Erythroblast (primary cell): ENCODE measurements around the gene SBF1.

ENCODE experiments used
- GATA1 ChIP-seq: IDR thresholded peaks from 2 replicates; pipeline ENCODE4 v1.6.1; 2011; ENCODE audit warnings: low read depth, mild to moderate bottlenecking, control low read depth, low read length, moderate library complexity
- POLR2A ChIP-seq: IDR thresholded peaks from 2 replicates; pipeline ENCODE4 v1.6.1; 2011; ENCODE audit warnings: mild to moderate bottlenecking, low read length

DNA sequence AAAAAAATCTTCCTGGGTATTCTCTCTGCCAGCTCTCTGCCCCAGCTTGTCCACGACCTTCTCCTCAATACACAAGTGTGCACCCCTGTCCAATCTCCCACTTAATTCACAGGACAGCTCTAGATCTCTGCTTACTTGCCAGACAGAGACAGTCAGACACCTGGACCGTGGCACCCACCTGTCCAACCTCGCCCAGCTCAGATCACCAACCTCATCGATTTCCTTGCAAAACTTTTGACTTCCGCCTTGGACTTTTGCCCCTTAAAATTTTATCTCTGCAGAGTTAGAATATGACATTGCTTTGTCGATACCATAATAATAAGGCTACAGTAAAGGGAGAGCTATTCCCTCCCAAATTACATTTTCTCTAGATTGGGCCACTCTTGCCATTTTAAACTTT is 22.3 kb upstream of the SBF1 start:
- TF ChIP-seq POLR2A (no peak), GATA1 (no peak)
